ENCODE measurements around the gene DNAJC15.

DNA sequence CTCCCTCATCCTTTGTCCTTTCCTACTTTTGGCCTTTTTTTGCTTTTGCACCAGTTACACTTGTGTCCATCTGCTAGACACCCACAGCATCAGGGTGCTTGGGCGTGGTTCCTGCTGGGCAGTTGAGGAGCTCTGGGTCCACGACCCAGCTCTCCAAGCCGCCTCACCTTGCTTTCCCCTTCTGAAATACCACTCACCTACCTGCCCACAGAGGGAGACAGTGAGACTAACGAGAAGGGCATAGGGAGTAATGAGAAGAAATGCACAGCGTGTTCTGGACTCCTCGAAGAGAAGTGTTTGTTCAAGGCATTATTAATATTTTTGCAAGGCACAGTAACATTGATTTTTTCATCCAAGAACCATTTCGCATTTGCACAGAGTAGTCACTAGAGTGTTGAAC lies 92.9 kb downstream of the DNAJC15 start:
- TF ChIP-seq, protein P1, sequence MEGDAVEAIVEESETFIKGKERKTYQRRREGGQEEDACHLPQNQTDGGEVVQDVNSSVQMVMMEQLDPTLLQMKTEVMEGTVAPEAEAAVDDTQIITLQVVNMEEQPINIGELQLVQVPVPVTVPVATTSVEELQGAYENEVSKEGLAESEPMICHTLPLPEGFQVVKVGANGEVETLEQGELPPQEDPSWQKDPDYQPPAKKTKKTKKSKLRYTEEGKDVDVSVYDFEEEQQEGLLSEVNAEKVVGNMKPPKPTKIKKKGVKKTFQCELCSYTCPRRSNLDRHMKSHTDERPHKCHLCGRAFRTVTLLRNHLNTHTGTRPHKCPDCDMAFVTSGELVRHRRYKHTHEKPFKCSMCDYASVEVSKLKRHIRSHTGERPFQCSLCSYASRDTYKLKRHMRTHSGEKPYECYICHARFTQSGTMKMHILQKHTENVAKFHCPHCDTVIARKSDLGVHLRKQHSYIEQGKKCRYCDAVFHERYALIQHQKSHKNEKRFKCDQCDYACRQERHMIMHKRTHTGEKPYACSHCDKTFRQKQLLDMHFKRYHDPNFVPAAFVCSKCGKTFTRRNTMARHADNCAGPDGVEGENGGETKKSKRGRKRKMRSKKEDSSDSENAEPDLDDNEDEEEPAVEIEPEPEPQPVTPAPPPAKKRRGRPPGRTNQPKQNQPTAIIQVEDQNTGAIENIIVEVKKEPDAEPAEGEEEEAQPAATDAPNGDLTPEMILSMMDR (optimal IDR thresholded peaks at IDR 0.05 in 1 of 3, IDR thresholded peaks at IDR 0.05 in 1 of 3, conservative IDR thresholded peaks at IDR 0.05 in 1 of 3; ENCODE audit: extremely low read depth in 1 of 3, insufficient read depth in 2 of 3, low read length in 3 of 3): peak in 2 of 3 experiments; percentile 10 to 33
- TF ChIP-seq EZH2 (IDR thresholded peaks at IDR 0.05; ENCODE audit: low read length): no peak

All from keratinocyte (primary cell).